ENCODE results near the gene IL23A. TPM values are rescaled to one million over a fixed set of nuclear protein-coding genes. Genes with fewer than 3 reads are reported as not detected.

The IL23A gene
- total and polyA plus RNA-seq, 10 of the 15 experiments (the other 5 are each of a cell fraction or from before 2014, with no cell fraction given) = 3.3 to 11.1 (median 5.2) TPM

DNA sequence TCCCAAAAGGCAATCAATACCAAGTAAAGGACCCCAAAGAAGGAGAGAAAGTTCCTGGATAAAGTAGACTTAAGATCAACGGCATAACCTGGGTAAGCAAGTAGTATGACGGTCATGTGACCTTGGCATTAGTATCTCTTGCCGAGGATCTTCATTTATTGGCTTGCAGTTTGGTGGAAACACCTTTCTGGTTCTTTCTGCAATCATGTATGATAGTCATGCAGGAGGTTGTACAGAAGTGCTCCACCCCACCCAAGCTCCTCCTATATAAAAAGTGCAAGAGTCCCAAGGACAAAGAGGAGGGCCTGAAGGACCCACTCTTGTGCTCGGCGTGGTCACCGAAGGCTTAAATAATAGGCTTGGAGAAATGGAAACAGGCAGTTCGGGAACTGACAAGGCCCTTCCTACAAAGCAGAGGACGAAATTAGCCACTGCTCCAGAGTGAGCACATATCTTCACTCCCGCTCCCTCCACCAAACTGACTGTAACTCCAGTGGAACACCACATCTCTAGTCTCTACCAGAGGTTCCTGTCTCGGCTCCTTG, 39.3 kb upstream of the IL23A start:
- H3K79me2 ChIP-seq (ENCODE audit: control insufficient read depth, insufficient read depth, low read length) = peaks cover 50% of the 10 kb centered on the region
- H3K4me2 ChIP-seq (ENCODE audit: control insufficient read depth, insufficient read depth) = peak overlapping the region; percentile 70
- H2AFZ ChIP-seq (ENCODE audit: control insufficient read depth, low read depth, low read length) = peak overlapping the region; percentile 79
- intact Hi-C loops (cut with micrococcal nuclease; ENCODE audit: unreplicated experiment) (no loop called here), in situ Hi-C loops (cut with MboI) (no loop called here)
- peak overlapping the region; percentile 81 for H3K9ac ChIP-seq (ENCODE audit: control insufficient read depth, insufficient read depth, low read length)
- H3K9me3 ChIP-seq (replicated peaks; ENCODE audit: control insufficient read depth, insufficient read depth, low read length) = no peaks in the 10 kb centered on the region
- 2% methylated on average over 10 of the region's 10 CpGs for WGBS (ENCODE audit: insufficient coverage, insufficient replicate concordance, low lambda C conversion rate, missing lambda C conversion rate)
- BruUV-seq (replicated peaks) = TSS peak; percentile 67
- POLR2A ChIA-PET = interaction anchor here (0.6 to 1.7 kb wide), 4 partner anchors 34 to 148 kb away, joined by 3 to 5 read pairs (median 4); partner anchors contain the start of genes IL23A and PAN2
- ATAC-seq = peak; percentile 10
- H3K27ac ChIP-seq (ENCODE audit: control insufficient read depth, insufficient read depth) = peak overlapping the region; percentile 75
- no peaks in the 10 kb centered on the region for H4K20me1 ChIP-seq (ENCODE audit: control insufficient read depth, insufficient read depth)
- H3K36me3 ChIP-seq (ENCODE audit: control insufficient read depth in 2 of 2, insufficient read depth in 2 of 2, low read length in 1 of 2) = no peaks in the 10 kb centered on the region
- SMC1A ChIA-PET (ENCODE audit: uncharacterized antibody, unreplicated experiment) = interaction anchor here (1.0 to 2.0 kb wide), 3 partner anchors 11 to 105 kb away, joined by 3 to 4 read pairs (median 3); no protein-coding TSS in a partner anchor
- RAD21 ChIA-PET (ENCODE audit: unreplicated experiment) = interaction anchor here (1.1 to 1.6 kb wide), 4 partner anchors 41 to 161 kb away, joined by 3 to 4 read pairs (median 4); partner anchors contain the start of genes ANKRD52 and STAT2
- no peak for DNase-seq (ENCODE audit: low read depth, low spot score)
- FAIRE-seq = peak; percentile 83
- CTCF ChIA-PET = interaction anchor here (0.5 to 1.7 kb wide), 8 partner anchors 14 to 373 kb away, joined by 3 to 7 read pairs (median 3); partner anchors contain the start of genes ANKRD52, PAN2 and SMARCC2
- peaks cover 32% of the 10 kb centered on the region for H3K4me1 ChIP-seq (ENCODE audit: control insufficient read depth, insufficient read depth, low read length)
- H3K27me3 ChIP-seq (replicated peaks in 1 of 2; ENCODE audit: control insufficient read depth in 2 of 2, insufficient read depth in 2 of 2, low read length in 1 of 2) = no peaks in the 10 kb centered on the region
- H3K4me3 ChIP-seq = peak overlapping the region; percentile 93
- TF ChIP-seq RAD51 (IDR thresholded peaks at IDR 0.05) (peak; percentile 88), NBN (IDR thresholded peaks at IDR 0.05) (0 out of 2 replicates have a peak, but pooled peaks have one; percentile 26), ZNF274 (IDR thresholded peaks at IDR 0.05; ENCODE audit: insufficient read depth, insufficient read length) (no peak), RCOR1 (conservative IDR thresholded peaks at IDR 0.05; ENCODE audit: low read depth, low read length) (no peak), CBX3 (IDR thresholded peaks at IDR 0.05; ENCODE audit: borderline replicate concordance, low read depth) (no peak), USF1 (IDR thresholded peaks at IDR 0.05; ENCODE audit: borderline replicate concordance, extremely low read length, insufficient read depth, low read depth, low read length) (peak; percentile 50), NFYB (IDR thresholded peaks at IDR 0.05; ENCODE audit: insufficient read depth, low read depth, low read length) (peak; percentile 37; the same call in 1 of the 2 replicates), RFX5 (IDR thresholded peaks at IDR 0.05; ENCODE audit: low read depth, low read length) (no peak), FOXM1 (IDR thresholded peaks at IDR 0.05; ENCODE audit: low read depth, low read length) (no peak), RB1 (IDR thresholded peaks at IDR 0.05; ENCODE audit: borderline replicate concordance) (no peak), TCF12 (IDR thresholded peaks at IDR 0.05; ENCODE audit: low read depth, low read length) (no peak), ZBTB40 (IDR thresholded peaks at IDR 0.05; ENCODE audit: borderline replicate concordance) (no peak)
- TF ChIP-seq, protein P1, sequence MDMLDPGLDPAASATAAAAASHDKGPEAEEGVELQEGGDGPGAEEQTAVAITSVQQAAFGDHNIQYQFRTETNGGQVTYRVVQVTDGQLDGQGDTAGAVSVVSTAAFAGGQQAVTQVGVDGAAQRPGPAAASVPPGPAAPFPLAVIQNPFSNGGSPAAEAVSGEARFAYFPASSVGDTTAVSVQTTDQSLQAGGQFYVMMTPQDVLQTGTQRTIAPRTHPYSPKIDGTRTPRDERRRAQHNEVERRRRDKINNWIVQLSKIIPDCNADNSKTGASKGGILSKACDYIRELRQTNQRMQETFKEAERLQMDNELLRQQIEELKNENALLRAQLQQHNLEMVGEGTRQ (IDR thresholded peaks at IDR 0.05; ENCODE audit: borderline replicate concordance, low read depth, low read length) = peak; percentile 28; the same call in 1 of the 2 replicates
- TF ChIP-seq, protein P2, sequence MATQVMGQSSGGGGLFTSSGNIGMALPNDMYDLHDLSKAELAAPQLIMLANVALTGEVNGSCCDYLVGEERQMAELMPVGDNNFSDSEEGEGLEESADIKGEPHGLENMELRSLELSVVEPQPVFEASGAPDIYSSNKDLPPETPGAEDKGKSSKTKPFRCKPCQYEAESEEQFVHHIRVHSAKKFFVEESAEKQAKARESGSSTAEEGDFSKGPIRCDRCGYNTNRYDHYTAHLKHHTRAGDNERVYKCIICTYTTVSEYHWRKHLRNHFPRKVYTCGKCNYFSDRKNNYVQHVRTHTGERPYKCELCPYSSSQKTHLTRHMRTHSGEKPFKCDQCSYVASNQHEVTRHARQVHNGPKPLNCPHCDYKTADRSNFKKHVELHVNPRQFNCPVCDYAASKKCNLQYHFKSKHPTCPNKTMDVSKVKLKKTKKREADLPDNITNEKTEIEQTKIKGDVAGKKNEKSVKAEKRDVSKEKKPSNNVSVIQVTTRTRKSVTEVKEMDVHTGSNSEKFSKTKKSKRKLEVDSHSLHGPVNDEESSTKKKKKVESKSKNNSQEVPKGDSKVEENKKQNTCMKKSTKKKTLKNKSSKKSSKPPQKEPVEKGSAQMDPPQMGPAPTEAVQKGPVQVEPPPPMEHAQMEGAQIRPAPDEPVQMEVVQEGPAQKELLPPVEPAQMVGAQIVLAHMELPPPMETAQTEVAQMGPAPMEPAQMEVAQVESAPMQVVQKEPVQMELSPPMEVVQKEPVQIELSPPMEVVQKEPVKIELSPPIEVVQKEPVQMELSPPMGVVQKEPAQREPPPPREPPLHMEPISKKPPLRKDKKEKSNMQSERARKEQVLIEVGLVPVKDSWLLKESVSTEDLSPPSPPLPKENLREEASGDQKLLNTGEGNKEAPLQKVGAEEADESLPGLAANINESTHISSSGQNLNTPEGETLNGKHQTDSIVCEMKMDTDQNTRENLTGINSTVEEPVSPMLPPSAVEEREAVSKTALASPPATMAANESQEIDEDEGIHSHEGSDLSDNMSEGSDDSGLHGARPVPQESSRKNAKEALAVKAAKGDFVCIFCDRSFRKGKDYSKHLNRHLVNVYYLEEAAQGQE (IDR thresholded peaks at IDR 0.05; ENCODE audit: low read depth, low read length) = no peak
